22Rv1 (cell line): ENCODE data around the gene TMEM143.

Experiments
- CTCF ChIP-seq: fragments of 450-650 bp; IDR thresholded peaks from 2 replicates; pipeline ENCODE4 v1.5.1; 2017; ENCODE audit warnings: mild to moderate bottlenecking
- ZFX ChIP-seq: fragments of 450-650 bp; IDR thresholded peaks from 2 replicates; pipeline ENCODE4 v1.6.1; 2017; ENCODE audit warnings: antibody characterized with exemption, borderline replicate concordance

- TF ChIP-seq CTCF (no peak), ZFX (no peak)
Measured at GRCh38 chr19:48371367-48371766, 7.6 kb upstream of the TMEM143 start.
